SU-DHL-6 (cell line): ENCODE data around the gene TDO2.

Source experiments
- H2AFZ ChIP-seq: fragments of 200-600 bp; sonication (generic); 2 replicates; pipeline ENCODE4 v1.6.1; 2014; ENCODE audit warnings: low read depth, mild to moderate bottlenecking, moderate library complexity, mixed read lengths, antibody characterized with exemption, low read length; ENCODE audit not compliant: severe bottlenecking
- H3F3A ChIP-seq: fragments of 200-600 bp; shearing (Covaris generic); 2 replicates; pipeline ENCODE4 v1.6.0; 2016; ENCODE audit warnings: antibody characterized with exemption, mild to moderate bottlenecking; ENCODE audit not compliant: insufficient read depth
- H3K27ac ChIP-seq: fragments of 200-600 bp; sonication (generic); 2 replicates; pipeline ENCODE4 v1.5.1; 2016; ENCODE audit warnings: low read depth, mild to moderate bottlenecking, low read length, moderate library complexity, mixed read lengths
- H3K27me3 ChIP-seq: fragments of 200-600 bp; sonication (generic), shearing (Covaris generic); 2 replicates; pipeline ENCODE4 v1.6.0; 2014; ENCODE audit warnings: mild to moderate bottlenecking, low read length
- H3K36me3 ChIP-seq: fragments of 200-600 bp; sonication (generic); 2 replicates; pipeline ENCODE4 v1.6.1; 2014; ENCODE audit warnings: mild to moderate bottlenecking, low read length, mixed read lengths
- H3K4me2 ChIP-seq: fragments of 300-600, 200-600 bp; shearing (Covaris generic), sonication (generic); 2 replicates; pipeline ENCODE4 v1.6.0; 2014; ENCODE audit warnings: low read length, low read depth, mild to moderate bottlenecking; ENCODE audit not compliant: poor library complexity, severe bottlenecking
- H3K4me3 ChIP-seq: fragments of 200-600 bp; sonication (generic); 2 replicates; pipeline ENCODE4 v1.5.1; 2014; ENCODE audit warnings: antibody characterized with exemption, low read length, mild to moderate bottlenecking, mixed read lengths; ENCODE audit not compliant: insufficient read depth, poor library complexity, severe bottlenecking
- H3K79me2 ChIP-seq: fragments of 200-600 bp; sonication (generic); 2 replicates; pipeline ENCODE4 v1.6.1; 2014; ENCODE audit warnings: mild to moderate bottlenecking, low read length, moderate library complexity; ENCODE audit not compliant: insufficient read depth
- H3K9ac ChIP-seq: fragments of 200-600 bp; sonication (generic); 2 replicates; pipeline ENCODE4 v1.7.0; 2014; ENCODE audit warnings: mild to moderate bottlenecking, low read length
- H3K9me2 ChIP-seq: fragments of 200-600 bp; sonication (generic); replicated peaks from 2 replicates; pipeline ENCODE4 v1.6.1; 2014; ENCODE audit warnings: low read length; ENCODE audit not compliant: insufficient read depth
- H3K9me3 ChIP-seq: fragments of 200-600 bp; sonication (generic); 2 replicates; pipeline ENCODE4 v1.6.1; 2014; ENCODE audit warnings: low read length, mixed read lengths; ENCODE audit not compliant: insufficient read depth
- H4K20me1 ChIP-seq: fragments of 200-600 bp; sonication (generic); 2 replicates; pipeline ENCODE4 v1.6.1; 2014; ENCODE audit warnings: low read depth, mild to moderate bottlenecking, antibody characterized with exemption, low read length, moderate library complexity, mixed read lengths
- EZH2phosphoT487 ChIP-seq: fragments of 200-600 bp; sonication (generic), shearing (Covaris generic); conservative IDR thresholded peaks from 2 replicates; pipeline ENCODE4 v1.6.1; 2018; ENCODE audit warnings: mild to moderate bottlenecking, antibody characterized with exemption, low read length, moderate library complexity, mixed read lengths
- TF ChIP-seq, protein P1 (sequence below): fragments of 200-600 bp; sonication (generic); IDR thresholded peaks from one replicate; pipeline ENCODE4 v1.5.1; 2017; ENCODE audit warnings: antibody characterized with exemption, mild to moderate bottlenecking, low read length, moderate library complexity; ENCODE audit not compliant: insufficient read depth, poor library complexity, severe bottlenecking

Gene TDO2

DNA sequence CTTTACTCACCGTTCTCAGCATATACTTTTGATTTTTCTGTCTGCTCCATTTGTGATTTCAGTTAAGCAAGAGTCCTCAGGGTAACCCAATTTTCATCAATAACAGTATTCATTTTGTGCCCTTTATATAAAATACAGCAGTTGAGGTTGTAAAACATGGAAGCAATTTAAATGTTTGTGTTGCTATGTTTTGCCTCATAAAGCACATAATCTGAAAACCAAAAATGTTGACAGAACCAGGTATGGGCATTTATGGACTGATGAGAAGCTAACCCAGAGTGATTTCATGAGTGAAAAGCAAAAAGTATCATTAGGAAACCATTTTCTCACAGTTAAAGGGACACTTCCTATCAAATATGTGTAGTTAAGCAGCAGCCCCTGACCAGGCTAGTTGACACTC lies 37.3 kb upstream of the TDO2 start, which contains the start of gene ASIC5:
TSS of gene ASIC5 (minus strand) at position 101 of the 400 bp plus-strand sequence. CDS start at position 50, 51 bp downstream.
- Histone ChIP-seq H3K79me2 (no peaks in the 10 kb centered on the region), H4K20me1 (no peaks in the 10 kb centered on the region), H2AFZ (no peak within 1 kb of the TSS), H3K36me3 (no peaks in the 10 kb centered on the region), H3F3A (no peaks in the 10 kb centered on the region), H3K9ac (no peak within 1 kb of the TSS), H3K4me2 (no peak within 1 kb of the TSS), H3K9me3 (no peaks in the 10 kb centered on the region), H3K4me3 (no peak within 1 kb of the TSS), H3K9me2 (no peaks in the 10 kb centered on the region), H3K27me3 (no peaks in the 10 kb centered on the region), H3K27ac (no peak within 1 kb of the TSS)
- no peak for TF ChIP-seq EZH2phosphoT487
- TF ChIP-seq, protein P1, sequence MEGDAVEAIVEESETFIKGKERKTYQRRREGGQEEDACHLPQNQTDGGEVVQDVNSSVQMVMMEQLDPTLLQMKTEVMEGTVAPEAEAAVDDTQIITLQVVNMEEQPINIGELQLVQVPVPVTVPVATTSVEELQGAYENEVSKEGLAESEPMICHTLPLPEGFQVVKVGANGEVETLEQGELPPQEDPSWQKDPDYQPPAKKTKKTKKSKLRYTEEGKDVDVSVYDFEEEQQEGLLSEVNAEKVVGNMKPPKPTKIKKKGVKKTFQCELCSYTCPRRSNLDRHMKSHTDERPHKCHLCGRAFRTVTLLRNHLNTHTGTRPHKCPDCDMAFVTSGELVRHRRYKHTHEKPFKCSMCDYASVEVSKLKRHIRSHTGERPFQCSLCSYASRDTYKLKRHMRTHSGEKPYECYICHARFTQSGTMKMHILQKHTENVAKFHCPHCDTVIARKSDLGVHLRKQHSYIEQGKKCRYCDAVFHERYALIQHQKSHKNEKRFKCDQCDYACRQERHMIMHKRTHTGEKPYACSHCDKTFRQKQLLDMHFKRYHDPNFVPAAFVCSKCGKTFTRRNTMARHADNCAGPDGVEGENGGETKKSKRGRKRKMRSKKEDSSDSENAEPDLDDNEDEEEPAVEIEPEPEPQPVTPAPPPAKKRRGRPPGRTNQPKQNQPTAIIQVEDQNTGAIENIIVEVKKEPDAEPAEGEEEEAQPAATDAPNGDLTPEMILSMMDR: no peak

DNA sequence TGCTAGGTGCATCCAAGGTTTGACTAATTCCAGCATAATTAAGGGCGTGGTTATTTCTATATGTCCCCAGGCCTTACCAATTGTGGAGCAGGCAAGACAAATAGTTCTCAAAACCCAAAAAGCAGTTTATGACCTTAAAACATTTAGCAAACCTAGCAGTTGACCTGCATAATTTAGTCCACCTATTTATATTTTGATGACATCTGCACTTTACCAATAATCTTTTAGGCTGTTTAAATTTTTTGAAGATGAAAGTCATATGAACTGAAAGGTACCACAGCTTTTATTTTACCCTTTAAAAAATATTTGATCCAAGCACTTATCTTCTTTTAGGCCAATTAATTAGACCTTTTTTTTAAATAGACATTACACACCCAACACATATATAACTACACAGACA lies 27.6 kb upstream of the TDO2 start:
- no peaks in the 10 kb centered on the region for H3K9me3 ChIP-seq
- H3K27me3 ChIP-seq: no peaks in the 10 kb centered on the region
- H3K27ac ChIP-seq: no peak overlapping the region
- no peaks in the 10 kb centered on the region for H3K36me3 ChIP-seq
- H3F3A ChIP-seq: no peaks in the 10 kb centered on the region
- H3K9ac ChIP-seq: no peak overlapping the region
- H2AFZ ChIP-seq: no peak overlapping the region
- TF ChIP-seq EZH2phosphoT487: no peak
- TF ChIP-seq, protein P1: no peak
- no peaks in the 10 kb centered on the region for H3K79me2 ChIP-seq
- no peak overlapping the region for H3K4me3 ChIP-seq
- no peaks in the 10 kb centered on the region for H4K20me1 ChIP-seq
- no peak overlapping the region for H3K4me2 ChIP-seq
- no peaks in the 10 kb centered on the region for H3K9me2 ChIP-seq

DNA sequence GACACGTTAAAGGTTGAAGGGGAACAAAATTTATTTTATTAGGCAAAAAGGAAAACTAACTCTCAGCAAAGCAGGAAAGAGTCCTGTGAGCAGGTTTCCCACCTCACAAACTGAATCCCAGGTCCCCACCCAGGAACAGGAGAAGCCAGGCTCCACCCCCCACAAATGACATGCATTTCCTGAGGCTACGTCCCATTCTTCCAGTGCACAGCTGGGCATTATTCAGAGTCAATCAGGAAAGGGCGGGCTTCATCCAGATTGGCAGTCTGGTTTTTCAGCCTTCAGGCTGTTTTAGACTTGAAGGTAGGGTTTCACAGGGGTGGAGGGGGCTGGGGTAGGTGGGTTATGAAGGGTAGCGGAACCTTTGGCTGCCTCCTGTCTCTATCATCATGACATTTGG lies 25.5 kb upstream of the TDO2 start:
- no peaks in the 10 kb centered on the region for H3K79me2 ChIP-seq
- H3K27me3 ChIP-seq: no peaks in the 10 kb centered on the region
- H3K27ac ChIP-seq: no peak overlapping the region
- TF ChIP-seq EZH2phosphoT487: no peak
- TF ChIP-seq, protein P1: no peak
- no peak overlapping the region for H3K4me2 ChIP-seq
- no peak overlapping the region for H3K4me3 ChIP-seq
- H3K36me3 ChIP-seq: no peaks in the 10 kb centered on the region
- H3K9ac ChIP-seq: no peak overlapping the region
- no peaks in the 10 kb centered on the region for H3F3A ChIP-seq
- H2AFZ ChIP-seq: no peak overlapping the region
- H3K9me3 ChIP-seq: no peaks in the 10 kb centered on the region
- no peaks in the 10 kb centered on the region for H4K20me1 ChIP-seq
- H3K9me2 ChIP-seq: no peaks in the 10 kb centered on the region
